Neutrophil (primary cell): ENCODE results near the gene AGAP1.

Experiments used
- H3K27ac ChIP-seq: fragments of 200-600 bp; sonication (generic); 2 replicates; pipeline ENCODE4 v1.5.1; 2016; ENCODE audit warnings: mild to moderate bottlenecking, moderate library complexity
- H3K27me3 ChIP-seq: fragments of 200-600 bp; sonication (generic); 2 replicates; pipeline ENCODE4 v1.6.0; 2016; ENCODE audit warnings: mild to moderate bottlenecking
- H3K36me3 ChIP-seq: fragments of 200-600 bp; sonication (generic); 2 replicates; pipeline ENCODE4 v1.5.1; 2017
- H3K4me1 ChIP-seq, 2 experiments: fragments of 200-600 bp in 1 of 2; sonication (generic) in 1 of 2; 1 replicate in 1 of 2; 2 replicates in 1 of 2; pipeline versions ENCODE4 v1.5.1 to v1.6.1; 2013 to 2016; ENCODE audit warnings: low read depth in 1 of 2, low read length in 1 of 2, mild to moderate bottlenecking in 1 of 2, moderate library complexity in 1 of 2; ENCODE audit not compliant: control insufficient read depth in 1 of 2, insufficient read depth in 1 of 2
- H3K4me3 ChIP-seq, 2 experiments: fragments of 200-600 bp in 1 of 2; sonication (generic) in 1 of 2; 1 replicate in 1 of 2; 2 replicates in 1 of 2; pipeline ENCODE4 v1.5.1; 2013 to 2016; ENCODE audit warnings: low read depth in 1 of 2, low read length in 1 of 2, mild to moderate bottlenecking in 1 of 2, moderate library complexity in 1 of 2
- H3K9me3 ChIP-seq: fragments of 200-600 bp; sonication (generic); 2 replicates; pipeline ENCODE4 v1.5.1; 2016
- CTCF ChIP-seq: fragments of 200-600 bp; sonication (generic); IDR thresholded peaks from 2 replicates; pipeline ENCODE4 v1.5.1; 2016; ENCODE audit warnings: antibody characterized with exemption

The AGAP1 gene

GRCh38 chr2:236041616-236042015, 547.8 kb downstream of the AGAP1 start:
- no peaks in the 10 kb centered on the region for H3K4me1 ChIP-seq
- H3K4me3 ChIP-seq: no peak overlapping the region
- no peaks in the 10 kb centered on the region for H3K27me3 ChIP-seq
- TF ChIP-seq CTCF: no peak
- H3K36me3 ChIP-seq: no peaks in the 10 kb centered on the region
- no peaks in the 10 kb centered on the region for H3K9me3 ChIP-seq
- H3K27ac ChIP-seq: no peak overlapping the region

- H3K4me1 ChIP-seq: no peaks in the 10 kb centered on the region
- no peaks in the 10 kb centered on the region for H3K36me3 ChIP-seq
- no peak overlapping the region for H3K27ac ChIP-seq
- H3K4me3 ChIP-seq: no peak overlapping the region
- no peaks in the 10 kb centered on the region for H3K27me3 ChIP-seq
- TF ChIP-seq CTCF: no peak
- H3K9me3 ChIP-seq: no peaks in the 10 kb centered on the region
Measured at GRCh38 chr2:236042087-236042486, 548.2 kb downstream of the AGAP1 start.

- no peak for TF ChIP-seq CTCF
- H3K27me3 ChIP-seq: no peaks in the 10 kb centered on the region
- no peaks in the 10 kb centered on the region for H3K9me3 ChIP-seq
- no peaks in the 10 kb centered on the region for H3K36me3 ChIP-seq
- H3K27ac ChIP-seq: no peak overlapping the region
- no peaks in the 10 kb centered on the region for H3K4me1 ChIP-seq
- H3K4me3 ChIP-seq: no peak overlapping the region
Measured at GRCh38 chr2:236044191-236044590, 550.3 kb downstream of the AGAP1 start.

- no peak for TF ChIP-seq CTCF
- Histone ChIP-seq H3K4me3 (no peak overlapping the region), H3K9me3 (no peaks in the 10 kb centered on the region), H3K4me1 (no peaks in the 10 kb centered on the region), H3K27ac (no peak overlapping the region), H3K36me3 (no peaks in the 10 kb centered on the region), H3K27me3 (no peaks in the 10 kb centered on the region)
Measured at GRCh38 chr2:236045251-236046235, 551.7 kb downstream of the AGAP1 start.

- no peak for TF ChIP-seq CTCF
- H3K36me3 ChIP-seq: no peaks in the 10 kb centered on the region
- no peak overlapping the region for H3K27ac ChIP-seq
- H3K4me3 ChIP-seq: no peak overlapping the region
- H3K27me3 ChIP-seq: peaks cover 6% of the 10 kb centered on the region
- H3K9me3 ChIP-seq: no peaks in the 10 kb centered on the region
- H3K4me1 ChIP-seq: no peaks in the 10 kb centered on the region
Measured at GRCh38 chr2:236046715-236047114, 552.9 kb downstream of the AGAP1 start.
